ENCODE measurements around the gene PHKA2.
"Not testable (repeated sequence)": the region's sequence is repeated elsewhere in the genome, so short reads cannot be mapped to it uniquely, and the experiment has no call there.

Gene PHKA2

GRCh38 chrX:18886344-18887161 is 97.4 kb downstream of the PHKA2 start:
- peak; percentile 38 for DNase-seq

GRCh38 chrX:18886005-18886343 is 97.9 kb downstream of the PHKA2 start:
- no peak for DNase-seq

DNA sequence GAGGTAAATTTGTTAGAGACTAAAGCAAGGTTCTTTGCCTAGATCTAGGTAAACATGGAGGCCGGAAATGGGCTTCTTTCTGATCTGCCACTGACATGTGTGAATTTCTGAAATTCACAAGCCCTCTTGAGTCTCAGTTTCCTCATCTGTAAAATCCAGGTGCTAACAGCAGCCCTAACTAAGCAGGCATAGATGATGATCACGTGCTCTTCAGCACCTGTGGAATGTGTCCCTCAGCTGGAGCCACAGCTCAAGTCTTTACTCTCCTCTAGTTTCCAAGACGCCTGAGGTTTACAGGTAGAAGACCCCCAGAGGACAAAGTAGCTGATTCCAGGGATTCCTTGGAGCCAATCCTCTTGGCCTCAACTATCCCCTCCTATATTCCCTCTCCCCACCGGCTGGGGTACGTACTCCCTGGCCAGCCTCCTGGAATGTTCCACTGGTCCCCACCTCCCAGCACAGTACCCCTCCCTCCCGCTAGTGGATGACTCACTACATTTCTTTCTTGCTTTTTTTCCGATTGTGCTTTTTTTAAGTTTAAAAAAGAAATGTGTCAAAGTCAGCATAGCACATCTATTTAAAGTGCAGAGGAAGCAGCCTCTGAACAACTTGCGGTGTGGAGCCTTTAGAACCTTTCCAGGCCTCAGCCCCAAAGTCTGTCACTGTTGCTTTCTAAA is 98.4 kb downstream of the PHKA2 start:
- no peak for DNase-seq

GRCh38 chrX:18884916-18885315 is 99.0 kb downstream of the PHKA2 start:
- no peak for DNase-seq

DNA sequence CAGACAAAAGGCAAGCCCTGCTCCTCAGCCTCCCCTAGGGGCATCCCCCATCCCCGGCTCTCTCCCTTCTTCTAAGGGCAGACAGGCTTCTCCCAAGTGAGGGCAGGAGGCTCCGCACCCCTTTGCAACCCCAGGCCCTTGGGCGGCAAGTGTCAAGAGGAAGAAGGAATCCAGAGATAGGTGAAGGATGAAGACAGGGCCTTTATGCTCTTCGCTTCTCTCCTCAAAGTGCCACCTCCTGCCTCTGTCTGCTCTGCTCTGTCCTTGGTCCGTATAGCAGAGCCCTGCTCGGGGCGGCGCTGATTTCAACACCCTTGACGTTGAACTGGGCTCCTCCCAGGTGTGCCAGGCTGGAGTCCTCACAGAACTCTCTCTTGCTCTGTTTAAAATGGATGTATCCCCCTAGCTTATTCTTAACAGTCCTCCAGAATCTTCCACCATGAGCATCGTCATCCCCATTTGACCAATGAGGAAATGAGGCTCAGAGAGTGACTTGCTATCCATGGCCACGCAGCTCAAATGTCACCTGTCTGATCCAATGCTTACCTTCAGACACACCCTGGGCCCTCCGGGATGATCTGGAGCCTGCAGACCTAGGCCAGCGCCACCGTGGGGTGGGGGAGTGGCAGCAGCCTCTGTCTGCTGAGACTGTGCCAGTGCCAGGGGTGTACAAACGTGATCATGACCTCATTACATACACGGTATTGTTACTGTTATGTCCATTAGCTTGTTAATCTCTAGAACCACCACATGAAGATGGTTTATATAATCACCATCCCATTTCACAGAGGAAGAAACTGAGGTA is 99.8 kb downstream of the PHKA2 start:
- DNase-seq = no peak

GRCh38 chrX:18883234-18883960 is 100.5 kb downstream of the PHKA2 start:
- DNase-seq = no peak

GRCh38 chrX:18879144-18879543 is 104.8 kb downstream of the PHKA2 start:
- DNase-seq = no peak

DNA sequence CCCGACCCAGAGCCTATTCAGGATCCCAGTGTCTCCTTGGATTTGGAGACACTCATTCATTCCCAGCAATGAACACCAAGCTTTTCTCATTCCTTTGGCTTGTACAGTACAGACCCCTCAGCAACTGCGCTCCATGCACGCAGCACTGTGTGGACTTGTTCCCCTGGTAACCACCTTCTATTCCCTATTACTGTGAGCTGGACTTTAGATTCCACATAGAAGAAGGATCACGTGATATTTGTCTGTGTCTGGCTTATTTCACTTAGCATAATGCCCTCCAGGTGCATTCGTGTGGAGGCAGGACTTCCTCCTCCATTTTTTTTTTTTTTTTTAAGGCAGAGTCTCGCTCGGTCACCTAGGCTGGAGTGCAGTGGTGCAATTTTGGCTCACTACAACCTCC is 106.4 kb downstream of the PHKA2 start:
- no peak for DNase-seq

DNA sequence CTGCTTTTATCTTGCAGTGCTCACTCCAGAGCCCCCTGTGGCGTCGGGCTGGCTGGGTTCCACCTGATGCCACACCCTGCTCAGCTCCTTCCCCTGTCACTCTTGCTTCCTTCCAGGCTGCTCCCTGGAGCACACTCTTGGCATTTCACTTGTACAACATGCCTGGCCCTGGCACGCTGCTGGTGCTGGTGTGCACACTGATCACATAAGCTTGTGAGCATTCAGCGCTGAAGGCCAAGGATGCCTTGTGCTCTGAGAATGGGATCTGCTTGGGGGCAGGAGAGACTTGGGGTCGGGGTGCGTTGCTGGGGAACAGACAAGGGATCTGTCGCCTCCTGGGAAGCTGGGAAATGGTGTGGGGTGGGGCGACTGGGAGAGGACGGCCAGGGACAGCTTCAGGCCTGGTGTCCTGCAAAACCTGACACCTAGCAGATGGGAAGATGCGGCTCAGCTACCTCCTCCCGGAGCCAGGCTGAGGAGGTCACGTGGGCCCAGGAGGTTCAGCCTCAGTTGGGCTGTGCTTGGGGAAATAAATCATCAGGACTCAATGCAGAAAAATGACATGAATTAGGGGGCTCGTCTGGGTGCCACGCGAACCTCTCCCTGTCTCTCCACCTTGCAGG is 108.5 kb downstream of the PHKA2 start:
- no peak for DNase-seq

- DNase-seq = no peak
These were observed 109.2 kb downstream of the PHKA2 start for GRCh38 chrX:18874560-18875255.

DNA sequence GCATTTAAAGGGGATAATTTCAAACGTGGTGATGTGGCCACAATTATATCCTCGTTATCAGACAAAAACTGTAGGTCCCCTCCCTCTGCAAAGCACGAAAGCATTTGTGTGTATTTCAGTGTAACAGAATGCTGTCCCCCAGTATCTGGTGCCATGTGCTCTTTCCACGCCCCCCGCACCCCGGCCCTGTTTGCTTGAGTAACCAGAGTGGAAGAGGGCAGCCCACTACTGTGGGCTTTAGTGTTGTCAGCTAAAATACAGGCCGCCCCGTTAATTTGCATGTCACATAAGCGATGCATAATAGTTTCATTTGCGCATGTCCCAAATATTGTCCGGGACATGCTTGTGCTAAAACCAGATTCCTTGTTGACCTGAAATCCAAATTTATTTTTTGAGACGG is 110.1 kb downstream of the PHKA2 start:
- DNase-seq = no peak

DNA sequence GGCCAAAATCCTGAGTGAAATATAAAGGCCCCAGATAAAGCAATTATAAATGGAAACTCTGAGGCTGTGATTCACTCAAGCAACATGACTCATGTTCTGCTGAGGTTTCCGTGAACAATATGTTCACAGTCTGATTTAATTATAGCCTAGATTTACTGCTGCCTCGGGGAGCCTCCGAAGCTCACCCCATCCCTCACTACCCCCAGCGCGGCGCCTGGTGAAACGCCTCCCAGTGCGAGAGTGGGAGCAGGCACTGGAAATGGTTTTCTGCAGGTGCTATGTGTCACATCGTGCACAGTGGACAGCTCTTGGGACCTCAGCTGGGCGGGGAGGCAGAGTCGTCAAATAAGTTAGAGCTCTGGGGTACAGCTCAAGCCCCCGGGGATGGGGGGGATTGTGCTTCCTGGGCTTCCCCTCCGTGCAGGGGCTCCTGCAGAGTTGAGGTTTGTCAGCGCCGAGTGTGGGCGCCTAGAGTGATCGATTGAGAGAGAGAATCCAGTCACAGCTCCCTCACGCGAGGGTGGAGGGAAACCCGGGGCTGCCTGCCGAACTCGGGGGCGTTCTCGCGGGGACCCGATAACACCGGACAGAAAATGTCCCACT is 110.6 kb downstream of the PHKA2 start:
- DNase-seq = peak; percentile 22

DNA sequence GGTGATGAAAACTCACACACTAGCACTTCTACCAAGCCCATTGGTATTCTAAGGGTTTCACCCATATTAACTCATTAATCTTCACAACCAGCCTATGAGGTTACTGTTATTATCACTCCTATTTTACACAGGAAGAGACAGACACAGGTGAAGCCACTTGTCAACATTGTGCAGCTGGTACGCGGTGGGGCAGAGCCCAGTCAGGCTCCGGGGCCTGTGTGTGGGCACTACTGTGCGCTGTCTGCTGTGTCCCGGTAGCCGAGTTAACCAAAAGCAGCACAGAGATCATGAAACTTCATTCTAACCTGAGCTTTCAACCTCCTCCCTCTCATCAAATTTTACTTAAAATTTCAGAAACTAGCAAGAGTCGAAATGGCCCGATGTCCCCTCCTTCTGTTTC is 111.3 kb downstream of the PHKA2 start:
- DNase-seq = no peak

- no peak for DNase-seq
These were observed 111.9 kb downstream of the PHKA2 start for GRCh38 chrX:18871970-18872369.

- DNase-seq = no peak
These were observed 112.6 kb downstream of the PHKA2 start for GRCh38 chrX:18871161-18871890.

DNA sequence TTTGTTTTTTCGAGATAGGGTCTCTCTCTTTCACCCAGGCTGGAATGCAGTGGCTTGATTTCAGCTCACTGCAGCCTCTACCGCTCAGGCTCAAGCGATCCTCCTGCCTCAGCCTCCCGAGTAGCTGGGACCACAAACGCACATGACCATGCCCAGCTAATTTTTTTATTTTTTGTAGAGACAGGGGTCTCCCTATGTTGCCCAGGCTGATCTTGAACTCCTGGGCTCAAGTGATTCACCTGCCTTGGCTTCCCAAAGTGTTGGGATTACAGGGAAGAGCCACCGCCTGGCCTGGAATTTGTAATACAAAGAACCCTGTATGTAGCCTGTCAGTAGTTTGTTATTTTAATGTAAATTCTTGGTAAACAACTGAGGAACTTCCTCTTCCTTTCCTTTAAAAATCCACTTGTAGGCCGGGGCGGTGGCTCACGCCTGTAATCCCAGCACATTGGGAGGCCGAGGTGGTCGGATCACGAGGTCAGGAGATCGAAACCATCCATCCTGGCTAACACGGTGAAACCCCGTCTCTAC is 119.5 kb downstream of the PHKA2 start:
- no peak for DNase-seq

- no peak for DNase-seq
These were observed 122.4 kb downstream of the PHKA2 start for GRCh38 chrX:18861511-18861910.

DNA sequence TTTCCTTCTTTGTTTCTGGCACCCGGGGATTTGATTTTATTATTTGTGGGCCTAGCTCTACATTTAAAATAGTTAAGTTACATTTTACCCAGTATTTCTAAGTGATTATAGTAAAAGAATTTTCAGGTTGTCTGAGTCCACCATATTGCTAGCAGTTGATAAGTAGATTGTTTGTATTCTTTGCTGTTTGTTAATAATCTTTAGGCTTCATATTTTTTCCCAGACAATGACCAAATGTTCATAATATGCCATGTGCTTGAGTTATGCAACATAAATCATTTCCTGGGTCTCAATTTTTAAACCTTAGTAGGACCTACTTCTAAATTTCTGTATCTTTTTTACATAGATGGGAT is 127.3 kb downstream of the PHKA2 start:
- DNase-seq = no peak

GRCh38 chrX:18855919-18856644 is 127.8 kb downstream of the PHKA2 start:
- no peak for DNase-seq

- DNase-seq = not testable (repeated sequence)
These were observed 136.0 kb downstream of the PHKA2 start for GRCh38 chrX:18847901-18848300.
